BE2C (cell line): Measurements from ENCODE around the gene FAM210B.

ENCODE experiments used
- DNase-seq: peaks from one replicate; pipeline ENCODE4 v3.0.0-alpha.2; 2020
- H3K27me3 ChIP-seq: fragments of 250-450 bp; sonication (Bioruptor Pico); 2 replicates; pipeline ENCODE4 v1.5.1; 2020; ENCODE audit warnings: mild to moderate bottlenecking
- H3K36me3 ChIP-seq: fragments of 250-450 bp; sonication (Bioruptor Pico); 2 replicates; pipeline ENCODE4 v1.5.1; 2020; ENCODE audit warnings: mild to moderate bottlenecking
- H3K4me1 ChIP-seq: fragments of 250-450 bp; sonication (Bioruptor Pico); 2 replicates; pipeline ENCODE4 v1.5.1; 2020
- H3K4me3 ChIP-seq: 2 replicates; pipeline ENCODE4 v1.5.1; 2011; ENCODE audit warnings: low read depth, low read length
- H3K9me3 ChIP-seq: fragments of 250-450 bp; sonication (Bioruptor Pico); 2 replicates; pipeline ENCODE4 v1.5.1; 2020
- CTCF ChIP-seq: IDR thresholded peaks from 2 replicates; pipeline ENCODE4 v1.5.1; 2012; ENCODE audit warnings: mild to moderate bottlenecking, low read depth, low read length

Gene FAM210B

GRCh38 chr20:56411759-56412472 is 53.1 kb downstream of the FAM210B start, which contains the start of gene CASS4:
Gene CASS4, plus strand, starts transcription at chr20:56412260. Its CDS starts 199 bp downstream, at chr20:56412459.
- H3K4me1 ChIP-seq = no peaks in the 10 kb centered on the region

GRCh38 chr20:56412473-56412790 is 53.7 kb downstream of the FAM210B start:
- no peak for DNase-seq
- Histone ChIP-seq H3K4me3 (no peak overlapping the region), H3K4me1 (no peaks in the 10 kb centered on the region), H3K9me3 (no peaks in the 10 kb centered on the region), H3K36me3 (peaks cover 9% of the 10 kb centered on the region), H3K27me3 (no peaks in the 10 kb centered on the region)
- no peak for TF ChIP-seq CTCF

More at GRCh38 chr20:56411759-56412472, 53.1 kb downstream of the FAM210B start, which contains the start of gene CASS4:
- no peak within 1 kb of the TSS for H3K4me3 ChIP-seq
- H3K36me3 ChIP-seq = peaks cover 14% of the 10 kb centered on the region
- no peak for TF ChIP-seq CTCF
- no peaks in the 10 kb centered on the region for H3K9me3 ChIP-seq
- no peaks in the 10 kb centered on the region for H3K27me3 ChIP-seq
- DNase-seq = no peak

GRCh38 chr20:56412949-56413348 is 54.2 kb downstream of the FAM210B start:
- H3K4me1 ChIP-seq = no peaks in the 10 kb centered on the region
- no peak overlapping the region for H3K4me3 ChIP-seq
- H3K27me3 ChIP-seq = no peaks in the 10 kb centered on the region
- H3K9me3 ChIP-seq = no peaks in the 10 kb centered on the region
- peaks cover 4% of the 10 kb centered on the region; the same call in 1 of the 2 replicates for H3K36me3 ChIP-seq
- DNase-seq = no peak
- TF ChIP-seq CTCF = no peak

- no peak overlapping the region for H3K4me3 ChIP-seq
Measured at GRCh38 chr20:56414842-56415765, 56.3 kb downstream of the FAM210B start.

GRCh38 chr20:56417402-56417801 is 58.6 kb downstream of the FAM210B start:
- peaks cover under 1% of the 10 kb centered on the region; the same call in 1 of the 2 replicates for H3K36me3 ChIP-seq
- no peaks in the 10 kb centered on the region for H3K27me3 ChIP-seq
- no peak overlapping the region for H3K4me3 ChIP-seq
- no peak for TF ChIP-seq CTCF
- H3K4me1 ChIP-seq = no peaks in the 10 kb centered on the region
- DNase-seq = no peak
- no peaks in the 10 kb centered on the region for H3K9me3 ChIP-seq

More at GRCh38 chr20:56414842-56415765, 56.3 kb downstream of the FAM210B start:
- H3K27me3 ChIP-seq = no peaks in the 10 kb centered on the region
- no peak for TF ChIP-seq CTCF
- H3K36me3 ChIP-seq = peaks cover 2% of the 10 kb centered on the region; the same call in 1 of the 2 replicates
- H3K9me3 ChIP-seq = no peaks in the 10 kb centered on the region
- no peak for DNase-seq
- no peaks in the 10 kb centered on the region for H3K4me1 ChIP-seq
